Neural progenitor cell (in vitro differentiated cells): ENCODE data around the gene COP1. TPM values are rescaled to one million over a fixed set of nuclear protein-coding genes. Genes with fewer than 3 reads are reported as not detected.
"Not testable (repeated sequence)": the region's sequence is repeated elsewhere in the genome, so short reads cannot be mapped to it uniquely, and the experiment has no call there.

ENCODE experiments used
- DNase-seq: peaks from one replicate; pipeline ENCODE4 v3.0.0-alpha.2; 2016; ENCODE audit warnings: low spot score
- H2AFZ ChIP-seq: fragments of 200-600 bp; sonication (generic); replicated peaks from 2 replicates; pipeline ENCODE4 v1.6.1; 2016; ENCODE audit warnings: antibody characterized with exemption
- H3F3A ChIP-seq: fragments of 200-600 bp; sonication (generic); 2 replicates; pipeline ENCODE4 v1.6.1; 2016; ENCODE audit warnings: antibody characterized with exemption, low read depth
- H3K27ac ChIP-seq: fragments of 200-600 bp; sonication (generic); 2 replicates; pipeline ENCODE4 v1.5.1; 2016; ENCODE audit warnings: mild to moderate bottlenecking
- H3K27me3 ChIP-seq: fragments of 200-600 bp; sonication (generic); 2 replicates; pipeline ENCODE4 v1.6.1; 2016; ENCODE audit warnings: mild to moderate bottlenecking, moderate library complexity
- H3K36me3 ChIP-seq: fragments of 200-600 bp; sonication (generic); 2 replicates; pipeline ENCODE4 v1.5.1; 2016
- H3K4me1 ChIP-seq: fragments of 200-600 bp; sonication (generic); 2 replicates; pipeline ENCODE4 v1.6.1; 2016; ENCODE audit warnings: mixed run types
- H3K4me2 ChIP-seq: fragments of 200-600 bp; sonication (generic); 2 replicates; pipeline ENCODE4 v1.6.1; 2016
- H3K4me3 ChIP-seq: fragments of 200-600 bp; sonication (generic); 2 replicates; pipeline ENCODE4 v1.5.1; 2016
- H3K79me2 ChIP-seq: fragments of 200-600 bp; sonication (generic); 2 replicates; pipeline ENCODE4 v1.6.1; 2016; ENCODE audit warnings: low read depth
- H3K9ac ChIP-seq: fragments of 200-600 bp; sonication (generic); 2 replicates; pipeline ENCODE4 v1.6.1; 2016
- H3K9me3 ChIP-seq: fragments of 200-600 bp; sonication (generic); 2 replicates; pipeline ENCODE4 v1.5.1; 2016; ENCODE audit warnings: low read depth
- H4K20me1 ChIP-seq: fragments of 200-600 bp; sonication (generic); 2 replicates; pipeline ENCODE4 v1.6.1; 2016; ENCODE audit warnings: low read depth
- H3K27ac Mint-ChIP-seq: 3 replicates; pipeline ENCODE4 v1.8.0; 2021; ENCODE audit warnings: mixed read lengths
- H3K27me3 Mint-ChIP-seq: 2 replicates; pipeline ENCODE4 v1.8.0; 2022; ENCODE audit warnings: low read depth, mild to moderate bottlenecking, inconsistent platforms, moderate library complexity, mixed read lengths; ENCODE audit not compliant: insufficient read depth
- H3K36me3 Mint-ChIP-seq: 3 replicates; pipeline ENCODE4 v1.8.0; 2021; ENCODE audit warnings: mixed read lengths
- H3K4me1 Mint-ChIP-seq: 3 replicates; pipeline ENCODE4 v1.8.0; 2021; ENCODE audit warnings: mixed read lengths
- H3K4me3 Mint-ChIP-seq: 3 replicates; pipeline ENCODE4 v1.8.0; 2021; ENCODE audit warnings: mild to moderate bottlenecking, moderate library complexity, mixed read lengths
- H3K9me3 Mint-ChIP-seq: 3 replicates; pipeline ENCODE4 v1.8.0; 2020; ENCODE audit warnings: mixed read lengths
- CTCF ChIP-seq: fragments of 200-600 bp; sonication (generic); IDR thresholded peaks from 2 replicates; pipeline ENCODE4 v1.5.1; 2017; ENCODE audit warnings: antibody characterized with exemption, mild to moderate bottlenecking
- EZH2 ChIP-seq: fragments of 200-600 bp; sonication (generic); IDR thresholded peaks from 2 replicates; pipeline ENCODE4 v1.6.1; 2017; ENCODE audit warnings: antibody characterized with exemption, mild to moderate bottlenecking, moderate library complexity
- EZH2phosphoT487 ChIP-seq: fragments of 200-600 bp; sonication (generic); IDR thresholded peaks from 2 replicates; pipeline ENCODE4 v1.6.1; 2017; ENCODE audit warnings: antibody characterized with exemption
- total RNA-seq: library from RNA; depleted of rRNA; stranded (reverse); fragments of >200 nt; gene quantifications from 2 replicates; pipeline ENCODE4 v1.2.3, GENCODE V29; 2015; ENCODE audit warnings: low replicate concordance

The COP1 gene
- total RNA-seq, 1 donor from 2014 or later, result 98.5 TPM

- Histone ChIP-seq H3K36me3 (no peaks in the 10 kb centered on the region), H3K4me3 (no peak overlapping the region), H3K9me3 (no peaks in the 10 kb centered on the region), H4K20me1 (no peaks in the 10 kb centered on the region), H3K27ac (no peak overlapping the region), H2AFZ (no peak overlapping the region), H3K4me1 (no peaks in the 10 kb centered on the region), H3K79me2 (no peaks in the 10 kb centered on the region), H3F3A (no peaks in the 10 kb centered on the region), H3K27me3 (no peaks in the 10 kb centered on the region), H3K9ac (no peak overlapping the region), H3K4me2 (no peak overlapping the region)
- Mint-ChIP-seq H3K36me3 (peaks cover 6% of the 10 kb centered on the region), H3K27ac (no peak overlapping the region), H3K9me3 (no peaks in the 10 kb centered on the region), H3K4me3 (no peak overlapping the region), H3K4me1 (no peaks in the 10 kb centered on the region), H3K27me3 (peaks cover 6% of the 10 kb centered on the region)
- TF ChIP-seq EZH2 (no peak), CTCF (no peak), EZH2phosphoT487 (no peak)
- no peak for DNase-seq
Measured at GRCh38 chr1:176017722-176018121, 189.4 kb downstream of the COP1 start.

- Mint-ChIP-seq H3K9me3 (peaks cover 21% of the 10 kb centered on the region), H3K4me3 (no peak overlapping the region)
- no peak overlapping the region for H3K27ac ChIP-seq
Measured at GRCh38 chr1:176009951-176010350, 197.1 kb downstream of the COP1 start.

GRCh38 chr1:176007756-176008389 is 199.2 kb downstream of the COP1 start:
- DNase-seq, H3K27ac Mint-ChIP-seq: not testable (repeated sequence)

More at GRCh38 chr1:176009951-176010350, 197.1 kb downstream of the COP1 start:
- Mint-ChIP-seq H3K27me3 (peaks cover 2% of the 10 kb centered on the region), H3K27ac (no peak overlapping the region), H3K36me3 (peaks cover 20% of the 10 kb centered on the region), H3K4me1 (no peaks in the 10 kb centered on the region)
- Histone ChIP-seq H2AFZ (no peak overlapping the region), H3K79me2 (no peaks in the 10 kb centered on the region), H4K20me1 (no peaks in the 10 kb centered on the region), H3K4me2 (no peak overlapping the region), H3K4me1 (no peaks in the 10 kb centered on the region), H3K9ac (no peak overlapping the region), H3K27me3 (no peaks in the 10 kb centered on the region), H3K36me3 (peaks cover 9% of the 10 kb centered on the region), H3F3A (no peaks in the 10 kb centered on the region), H3K4me3 (no peak overlapping the region), H3K9me3 (no peaks in the 10 kb centered on the region)
- no peak for DNase-seq
- no peak for TF ChIP-seq CTCF
- TF ChIP-seq EZH2, result no peak
- no peak for TF ChIP-seq EZH2phosphoT487

GRCh38 chr1:175994660-175995059 is 212.4 kb downstream of the COP1 start:
- not testable (repeated sequence) for H3K27me3 ChIP-seq, H3K9ac ChIP-seq, H3K36me3 ChIP-seq, H3K4me1 ChIP-seq, H3K4me2 ChIP-seq, H3K27ac Mint-ChIP-seq, H3K27me3 Mint-ChIP-seq, H3K9me3 ChIP-seq, H3K4me3 ChIP-seq, H3F3A ChIP-seq, DNase-seq, H3K27ac ChIP-seq, H3K79me2 ChIP-seq, H3K4me3 Mint-ChIP-seq, H4K20me1 ChIP-seq, H3K4me1 Mint-ChIP-seq, H2AFZ ChIP-seq
- Mint-ChIP-seq H3K9me3 (peaks cover 29% of the 10 kb centered on the region), H3K36me3 (peaks cover 23% of the 10 kb centered on the region)

More at GRCh38 chr1:176007756-176008389, 199.2 kb downstream of the COP1 start:
- H3K4me1 Mint-ChIP-seq, H3K27ac ChIP-seq, H2AFZ ChIP-seq, H3K4me3 ChIP-seq, H3K4me1 ChIP-seq, H3K27me3 Mint-ChIP-seq, H3F3A ChIP-seq, H3K27me3 ChIP-seq, H3K9me3 ChIP-seq, H3K4me2 ChIP-seq, H4K20me1 ChIP-seq, H3K4me3 Mint-ChIP-seq, H3K79me2 ChIP-seq, H3K36me3 ChIP-seq, H3K9ac ChIP-seq: not testable (repeated sequence)
- Mint-ChIP-seq H3K9me3 (peaks cover 24% of the 10 kb centered on the region), H3K36me3 (peaks cover 18% of the 10 kb centered on the region)

GRCh38 chr1:175992825-175993224 is 214.3 kb downstream of the COP1 start:
- not testable (repeated sequence) for H3K27me3 Mint-ChIP-seq, H3K27me3 ChIP-seq, H3K9ac ChIP-seq, H3K36me3 ChIP-seq, H2AFZ ChIP-seq, H3K4me1 ChIP-seq, H3F3A ChIP-seq, H3K4me3 Mint-ChIP-seq, H3K4me1 Mint-ChIP-seq, H3K4me3 ChIP-seq, H3K9me3 ChIP-seq, H3K4me2 ChIP-seq, H3K27ac ChIP-seq, DNase-seq, H3K27ac Mint-ChIP-seq, H3K79me2 ChIP-seq, H4K20me1 ChIP-seq
- H3K36me3 Mint-ChIP-seq, result peaks cover 28% of the 10 kb centered on the region
- H3K9me3 Mint-ChIP-seq, result peaks cover 25% of the 10 kb centered on the region

GRCh38 chr1:175992202-175992601 is 214.9 kb downstream of the COP1 start:
- H3F3A ChIP-seq, H3K4me3 Mint-ChIP-seq, H2AFZ ChIP-seq, H3K27me3 Mint-ChIP-seq, H3K4me1 ChIP-seq, H3K36me3 ChIP-seq, H3K4me1 Mint-ChIP-seq, DNase-seq, H3K9ac ChIP-seq, H3K27me3 ChIP-seq, H4K20me1 ChIP-seq, H3K9me3 ChIP-seq, H3K4me3 ChIP-seq, H3K4me2 ChIP-seq, H3K79me2 ChIP-seq, H3K27ac Mint-ChIP-seq, H3K27ac ChIP-seq: not testable (repeated sequence)
- Mint-ChIP-seq H3K36me3 (peaks cover 29% of the 10 kb centered on the region), H3K9me3 (peaks cover 25% of the 10 kb centered on the region)
